Adipose tissue (tissue), 3 donors: Measurements from ENCODE around the gene MSMO1. TPM values are rescaled to one million over a fixed set of nuclear protein-coding genes. Genes with fewer than 3 reads are reported as not detected.

Experiments
- H3K27ac ChIP-seq: one replicate; pipeline ENCODE4 v1.5.1; 2013; ENCODE audit warnings: low read depth, low read length
- WGBS, 3 donors: extraction: QIAGEN DNeasy Blood & Tissue Kit; methylation state at CpG; one replicate each; pipeline ENCODE4 v1.1.7; 2013; 5-methylcytosine and 5-hydroxymethylcytosine counted together
- polyA plus RNA-seq, 3 donors: library from polyadenylated mRNA; stranded (reverse); fragments of 200-250 nt; gene quantifications; one replicate each; pipeline ENCODE4 v1.2.3, GENCODE V29; 2013
- donor health status: healthy with polysubstance abuse.
- donor health status: Bipolar disorder and iron deficiency.
- donor health status: healthy.

MSMO1 gene
- polyA plus RNA-seq, 3 donors, result 12.5 to 24.8 (median 14.8) TPM

GRCh38 chr4:165347647-165348569 is 20.4 kb downstream of the MSMO1 start:
- H3K27ac ChIP-seq, result no peak overlapping the region
- WGBS, 3 donors, result 61 to 92% (median 75%) methylated on average over 3 of the region's 3 CpGs

GRCh38 chr4:165351359-165352130 is 24.1 kb downstream of the MSMO1 start:
- H3K27ac ChIP-seq, result no peak overlapping the region
- WGBS, 3 donors, result 88% methylated on average over 5 of the region's 5 CpGs

- H3K27ac ChIP-seq, result no peak overlapping the region
- WGBS, 3 donors, result 6 to 14% (median 9%) methylated on average over 2 of the region's 2 CpGs
Measured at GRCh38 chr4:165355900-165356300, 28.4 kb downstream of the MSMO1 start.

GRCh38 chr4:165359506-165359905 is 32.0 kb downstream of the MSMO1 start:
- H3K27ac ChIP-seq, result no peak overlapping the region
- 39 to 83% (median 43%) methylated on average over 2 of the region's 2 CpGs for WGBS, 3 donors

- 51 to 55% (median 55%) methylated on average over 6 of the region's 6 CpGs for WGBS, 3 donors
- no peak overlapping the region for H3K27ac ChIP-seq
Measured at GRCh38 chr4:165360041-165360695, 32.7 kb downstream of the MSMO1 start.

- 80 to 89% (median 87%) methylated on average over 7 of the region's 7 CpGs for WGBS, 3 donors
- H3K27ac ChIP-seq, result no peak overlapping the region
Measured at GRCh38 chr4:165360985-165361670, 33.7 kb downstream of the MSMO1 start.

GRCh38 chr4:165361810-165362209 is 34.3 kb downstream of the MSMO1 start:
- H3K27ac ChIP-seq, result no peak overlapping the region
- 74 to 82% (median 81%) methylated on average over 2 of the region's 2 CpGs for WGBS, 3 donors

GRCh38 chr4:165364452-165365080 is 37.1 kb downstream of the MSMO1 start:
- no peak overlapping the region for H3K27ac ChIP-seq
- 62 to 81% (median 72%) methylated on average over 2 of the region's 2 CpGs for WGBS, 3 donors

- no peak overlapping the region for H3K27ac ChIP-seq
- 60 to 92% (median 82%) methylated on average over 4 of the region's 4 CpGs for WGBS, 3 donors
Measured at GRCh38 chr4:165367040-165367439, 39.6 kb downstream of the MSMO1 start.

- 53 to 93% (median 90%) methylated on average over 1 of the region's 1 CpG for WGBS, 3 donors
- H3K27ac ChIP-seq, result no peak overlapping the region
Measured at GRCh38 chr4:165368114-165368513, 40.6 kb downstream of the MSMO1 start.

- WGBS, 3 donors, result 91 to 95% (median 92%) methylated on average over 1 of the region's 1 CpG
- no peak overlapping the region for H3K27ac ChIP-seq
Measured at GRCh38 chr4:165368567-165368966, 41.1 kb downstream of the MSMO1 start.

- 61 to 77% (median 69%) methylated on average over 5 of the region's 5 CpGs for WGBS, 3 donors
- H3K27ac ChIP-seq, result no peak overlapping the region
Measured at GRCh38 chr4:165369522-165369921, 42.1 kb downstream of the MSMO1 start.

- 85 to 96% (median 85%) methylated on average over 1 of the region's 1 CpG for WGBS, 3 donors
Measured at GRCh38 chr4:165370530-165370929, 43.1 kb downstream of the MSMO1 start.

GRCh38 chr4:165375465-165375864 is 48.0 kb downstream of the MSMO1 start:
- WGBS, 3 donors, result 76 to 83% (median 78%) methylated on average over 2 of the region's 2 CpGs
- no peak overlapping the region for H3K27ac ChIP-seq

More at GRCh38 chr4:165370530-165370929, 43.1 kb downstream of the MSMO1 start:
- no peak overlapping the region for H3K27ac ChIP-seq

- 27 to 46% (median 40%) methylated on average over 1 of the region's 1 CpG for WGBS, 3 donors
- no peak overlapping the region for H3K27ac ChIP-seq
Measured at GRCh38 chr4:165378398-165378744, 50.9 kb downstream of the MSMO1 start.

GRCh38 chr4:165378745-165379677 is 51.5 kb downstream of the MSMO1 start, which contains the start of gene CPE:
Gene CPE (plus strand): TSS chr4:165379008. CDS start chr4:165379222, 214 bp downstream.
- 1 to 2% (median 1%) methylated on average over 70 to 82 of the region's 82 CpGs for WGBS, 3 donors
- H3K27ac ChIP-seq, result no peak within 1 kb of the TSS

GRCh38 chr4:165379678-165380064 is 52.2 kb downstream of the MSMO1 start:
- H3K27ac ChIP-seq, result no peak overlapping the region
- 51 to 55% (median 53%) methylated on average over 11 of the region's 11 CpGs for WGBS, 3 donors
